NCI-H524 (cell line): Measurements from ENCODE around the gene SUCLG2.
A peak's percentile ranks its signal among the peaks of the same experiment; 100 is the strongest.
"Not testable (repeated sequence)": the region's sequence is repeated elsewhere in the genome, so short reads cannot be mapped to it uniquely, and the experiment has no call there.

Source experiments
- DNase-seq, 2 experiments: peaks; one replicate each; lab custom pipeline; 2025; lab: John Stamatoyannopoulos, UW

The SUCLG2 gene

DNA sequence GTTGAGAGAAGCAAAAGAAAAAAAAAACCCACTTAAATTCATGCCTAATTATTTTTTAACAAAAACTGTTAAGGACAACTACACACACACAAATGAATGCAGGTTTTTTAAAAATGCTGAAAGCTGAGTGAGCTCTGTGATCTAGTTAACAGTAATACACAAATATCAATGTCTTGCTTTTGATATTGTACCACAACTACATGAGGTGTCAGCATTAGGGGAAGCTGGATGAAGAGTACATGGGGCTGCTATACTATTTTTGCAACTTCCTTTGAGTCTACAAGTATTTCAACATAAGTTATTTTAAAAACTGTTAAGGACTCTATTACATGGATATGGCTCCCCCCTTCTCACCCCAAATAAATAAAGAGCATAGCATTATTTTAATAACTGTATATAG, 44.7 kb downstream of the SUCLG2 start:
- no peak for DNase-seq

DNA sequence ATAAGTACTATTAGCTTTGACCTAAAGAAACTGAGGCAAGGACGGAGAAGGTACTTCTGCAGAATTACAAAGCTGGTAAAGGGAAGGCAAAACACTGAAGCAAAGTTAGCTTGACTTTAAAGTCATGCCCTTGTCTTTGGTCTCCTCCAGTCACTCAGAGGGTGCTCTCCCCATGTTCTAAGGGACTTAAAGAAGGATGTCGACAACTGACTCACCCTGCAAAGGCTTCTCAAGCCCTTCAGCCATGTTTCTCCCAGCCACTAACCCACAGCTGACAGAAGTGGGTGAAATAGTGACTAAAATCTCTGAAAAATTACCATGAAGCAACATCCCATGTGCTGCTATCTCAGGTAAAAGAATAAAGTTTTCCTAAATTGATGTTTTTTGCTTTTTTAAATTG, 46.4 kb downstream of the SUCLG2 start:
- DNase-seq: no peak

DNA sequence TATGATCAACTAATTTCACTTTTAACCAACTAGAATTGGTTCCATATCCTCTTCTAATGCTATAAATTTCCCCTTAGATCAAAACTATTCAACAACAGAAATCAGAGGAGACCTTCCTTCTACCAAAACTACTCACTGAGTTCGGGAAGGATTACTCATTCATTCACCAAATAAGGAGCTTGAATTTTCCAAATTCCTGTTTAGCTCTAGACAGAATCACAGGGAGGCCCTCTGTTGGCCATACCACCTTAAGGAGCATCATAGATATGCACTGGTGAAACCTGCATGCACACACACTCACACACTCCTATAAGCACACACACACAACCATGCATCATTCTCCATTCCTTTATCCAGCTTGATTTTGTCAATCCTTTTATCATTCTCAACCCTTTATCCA, 49.0 kb downstream of the SUCLG2 start:
- peak in 1 of 2 experiments; percentile 33 for DNase-seq

DNA sequence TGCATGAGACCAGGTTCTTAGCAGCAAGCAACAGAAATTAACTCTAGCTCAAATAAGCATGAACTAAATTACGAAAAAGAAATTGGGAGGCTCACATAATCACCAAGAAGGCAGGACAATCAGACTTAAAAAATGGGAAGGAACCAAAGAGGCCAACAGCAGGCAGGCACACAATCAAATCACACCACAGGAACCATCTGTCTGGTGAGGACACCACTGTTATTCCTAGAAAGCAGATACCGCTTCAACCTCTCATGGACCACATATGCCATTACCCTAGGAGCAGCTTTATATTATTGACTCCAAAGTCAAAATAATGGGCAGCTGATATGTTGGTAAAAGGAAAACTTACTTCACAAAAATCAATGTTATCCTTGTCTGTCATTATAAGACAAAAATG, 51.6 kb downstream of the SUCLG2 start:
- peak; percentile 22 to 54 for DNase-seq

DNA sequence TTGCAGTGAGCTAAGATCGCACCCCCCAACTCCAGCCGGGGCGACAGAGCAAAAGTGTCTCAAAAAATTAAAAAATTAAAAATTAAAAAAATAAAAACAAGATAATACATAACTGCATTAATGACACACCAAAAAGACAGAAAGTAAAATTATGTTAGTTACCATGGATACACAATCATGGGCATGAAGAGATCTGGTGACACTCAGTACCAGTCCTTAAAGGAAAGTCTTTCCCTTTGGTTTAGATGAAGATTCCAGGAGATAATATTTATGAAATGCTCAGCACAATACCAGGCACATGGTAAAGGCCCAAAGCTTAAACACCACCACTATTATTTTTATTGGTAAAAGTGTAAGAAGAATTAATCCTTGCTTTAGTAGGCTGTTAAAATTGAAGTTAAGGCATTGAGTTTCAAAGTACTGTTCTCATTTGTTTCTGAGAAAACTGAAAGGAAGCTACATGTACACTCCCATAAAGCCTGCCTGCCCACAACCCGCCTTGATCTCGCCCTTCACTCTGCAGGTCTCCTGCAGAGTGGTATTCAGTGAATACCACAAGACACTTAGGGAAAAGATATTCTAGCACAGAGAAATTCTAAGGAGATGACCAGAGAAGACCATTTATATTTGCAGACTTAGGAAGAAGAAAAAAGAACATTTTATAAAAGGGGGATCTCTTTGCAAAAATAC, 52.3 kb downstream of the SUCLG2 start:
- no peak for DNase-seq

DNA sequence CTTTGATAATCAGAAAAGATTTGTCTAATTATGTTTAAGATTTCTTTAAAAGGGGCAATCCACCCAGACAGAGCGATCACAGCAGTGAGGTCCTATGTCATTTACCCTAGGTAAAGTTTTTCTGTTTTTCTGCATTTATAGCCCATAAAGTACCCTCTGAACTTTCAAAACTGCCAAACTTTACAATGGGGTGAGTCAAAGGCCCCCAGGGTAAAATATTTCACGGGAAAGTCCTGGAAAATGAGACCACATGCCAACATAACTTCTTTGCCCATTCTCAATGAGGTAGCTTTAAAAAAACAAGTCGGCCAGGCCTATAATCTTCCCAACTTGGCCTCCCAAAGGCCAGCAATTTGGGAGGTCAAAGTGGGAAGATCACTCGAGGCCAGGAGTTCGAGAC, 53.0 kb downstream of the SUCLG2 start:
- DNase-seq: no peak

DNA sequence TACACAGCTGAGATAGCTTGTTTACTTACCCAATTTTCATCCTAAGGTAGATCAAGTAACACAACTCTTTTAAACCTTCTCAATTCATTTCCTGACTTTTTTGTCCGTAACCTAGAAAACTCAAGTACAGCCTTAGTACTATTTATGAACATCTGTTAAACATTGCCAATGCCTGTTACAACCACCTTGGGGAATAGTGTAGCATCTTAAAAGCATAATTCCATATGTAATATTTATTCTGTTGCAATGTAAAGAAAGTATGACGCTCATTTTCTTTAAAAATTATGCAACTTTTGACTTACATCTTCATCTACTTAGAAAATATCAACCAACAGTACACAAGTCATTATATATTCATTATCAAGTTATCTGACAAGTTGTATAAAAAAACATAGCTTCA, 54.6 kb downstream of the SUCLG2 start:
- peak in 1 of 2 experiments; percentile 55 for DNase-seq

DNA sequence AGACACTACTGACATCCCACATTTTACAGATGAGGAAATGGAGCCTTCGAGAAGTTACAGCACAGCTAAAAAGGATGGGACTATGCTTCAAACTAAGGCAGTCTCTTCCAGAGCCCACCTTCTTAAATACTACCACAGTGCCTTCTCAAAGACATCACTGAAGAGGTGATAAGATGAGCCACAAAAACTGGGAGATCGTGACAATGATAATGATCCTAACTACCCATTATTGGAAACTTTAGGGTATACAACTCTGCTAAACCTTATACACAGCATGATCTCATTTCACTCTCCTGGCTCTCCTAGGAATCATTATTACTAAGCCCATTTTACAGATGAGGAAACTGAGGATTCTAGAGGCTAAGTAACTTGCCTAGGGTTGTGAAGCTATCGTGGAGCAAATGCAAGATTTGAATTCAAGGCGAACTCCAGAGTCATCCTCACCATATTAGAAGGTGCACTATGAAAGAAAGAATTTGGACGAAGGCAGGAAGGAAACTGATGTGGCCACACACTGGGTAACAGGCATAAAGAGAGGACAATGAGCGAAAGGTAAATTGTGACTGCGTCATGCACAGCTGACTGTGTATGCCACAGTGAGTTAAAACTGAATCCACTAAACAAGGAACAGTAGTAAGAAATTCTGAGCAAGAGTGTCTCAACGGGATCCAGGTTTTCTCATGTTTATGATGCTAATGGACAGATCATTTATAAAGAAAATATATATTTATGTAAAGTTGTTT, 55.4 kb downstream of the SUCLG2 start:
- DNase-seq: no peak

DNA sequence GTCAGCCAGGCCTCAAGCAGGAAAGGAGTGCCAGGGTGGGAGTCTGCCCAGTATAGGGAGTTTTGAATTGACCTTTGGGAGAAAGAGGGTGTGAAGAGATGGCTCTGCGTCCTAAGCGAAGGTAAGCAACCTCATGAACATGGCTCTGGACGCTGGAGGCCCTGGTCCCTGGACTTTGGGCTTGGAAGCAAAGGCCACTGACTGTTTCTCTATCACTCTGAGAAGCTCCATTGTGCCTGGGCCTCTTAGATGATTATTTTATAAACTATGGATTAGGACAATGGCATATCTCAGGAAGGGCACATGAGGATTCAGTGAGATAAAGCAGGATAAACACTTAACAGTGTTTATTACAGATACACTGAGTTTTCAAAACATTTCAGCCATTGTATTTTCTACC, 59.0 kb downstream of the SUCLG2 start:
- DNase-seq: no peak

DNA sequence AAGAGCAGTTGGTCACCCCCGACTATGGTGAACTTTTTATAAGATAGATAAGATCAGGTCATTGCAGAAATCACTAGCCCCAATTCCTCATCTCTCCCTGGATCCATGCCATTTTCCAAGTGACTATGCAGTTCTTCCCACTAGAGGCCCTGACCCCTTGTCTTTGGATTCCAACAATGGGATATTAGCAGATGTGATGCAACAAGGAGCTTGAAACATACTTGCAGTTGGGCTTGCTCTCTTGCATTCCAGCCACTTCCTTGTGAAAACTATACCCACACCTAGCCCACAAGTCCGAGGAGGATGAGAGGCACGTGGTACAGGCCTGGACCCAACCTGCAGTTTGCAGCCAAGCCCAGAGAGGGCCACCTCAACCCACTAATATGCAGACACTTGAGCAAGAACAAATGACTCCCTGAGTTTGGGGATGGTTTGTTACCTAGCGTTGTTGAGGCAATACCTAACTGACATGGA, 60.6 kb downstream of the SUCLG2 start:
- DNase-seq: no peak

DNA sequence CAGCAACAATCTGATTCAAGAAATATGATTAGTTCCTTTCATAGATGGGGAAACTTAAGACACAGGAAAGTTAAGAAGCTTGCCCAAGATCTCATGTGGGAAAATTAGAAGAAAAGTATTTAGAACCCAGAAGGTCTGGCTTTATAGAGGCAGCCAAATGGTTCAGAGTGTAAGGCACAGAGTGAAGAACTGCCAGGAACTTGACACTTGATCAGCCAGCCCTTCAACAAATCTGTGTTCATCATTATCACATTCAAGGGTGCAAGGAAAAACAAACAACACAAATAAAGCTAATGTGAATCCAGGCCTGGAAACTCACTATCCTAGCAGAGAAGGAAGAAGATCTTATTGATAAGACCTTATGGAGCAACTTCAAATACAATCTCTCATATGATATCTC, 62.4 kb downstream of the SUCLG2 start:
- DNase-seq: no peak

DNA sequence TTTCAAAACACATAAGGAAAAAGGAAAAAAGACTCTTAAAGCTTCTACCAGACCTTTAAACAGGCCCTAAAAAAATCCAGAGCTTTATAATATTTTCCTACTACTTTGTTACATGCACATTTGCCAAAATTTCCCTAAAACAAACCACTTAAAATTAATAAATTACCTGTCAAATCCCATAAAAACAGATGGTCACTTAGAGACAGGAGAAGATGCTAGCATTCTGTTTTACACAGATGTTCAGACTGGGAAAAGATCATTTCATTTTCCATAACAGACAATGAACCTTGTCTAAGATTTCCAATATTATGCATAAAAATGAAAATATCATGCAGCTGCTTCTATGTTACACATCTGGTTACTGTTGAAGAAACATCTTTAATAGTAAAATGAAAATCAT, 66.6 kb downstream of the SUCLG2 start:
- peak; percentile 23 to 73 for DNase-seq

DNA sequence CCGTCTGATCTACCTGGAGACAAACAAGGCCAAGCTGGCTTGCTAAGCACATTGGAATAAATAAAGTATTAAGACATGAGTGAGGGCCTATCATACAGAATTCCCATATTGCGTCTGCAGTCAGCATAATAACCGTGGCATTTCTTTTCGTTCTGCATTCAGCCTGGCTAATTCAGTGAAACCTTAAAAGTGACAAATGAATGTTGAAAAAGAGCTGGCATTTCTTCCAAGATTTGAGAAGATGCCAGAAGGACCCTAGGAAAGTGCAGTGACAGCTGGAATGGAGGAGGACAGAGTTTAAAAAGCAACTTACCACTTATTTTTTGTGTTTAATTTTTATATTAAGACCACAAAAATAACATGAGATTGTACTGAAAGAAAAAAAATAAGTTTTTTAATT, 67.1 kb downstream of the SUCLG2 start:
- peak in 1 of 2 experiments; percentile 57 for DNase-seq

DNA sequence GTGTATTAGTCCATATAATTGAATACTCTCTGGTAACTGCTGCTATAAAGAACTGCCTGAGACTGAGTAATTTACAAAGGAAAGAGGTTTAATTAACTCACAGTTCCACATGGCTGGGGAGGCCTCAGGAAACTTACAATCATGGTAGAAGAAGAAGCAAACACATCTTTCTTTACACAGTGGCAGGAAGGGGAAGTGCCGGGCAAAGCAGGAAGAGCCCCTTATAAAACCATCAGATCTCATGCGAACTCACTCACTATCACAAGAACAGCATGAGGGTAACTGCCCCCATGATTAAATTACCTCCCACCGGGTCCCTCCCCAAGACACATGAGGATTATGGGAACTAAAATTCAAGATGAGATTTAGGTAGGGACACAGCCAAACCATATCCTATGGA, 69.8 kb downstream of the SUCLG2 start:
- not testable (repeated sequence) for DNase-seq

DNA sequence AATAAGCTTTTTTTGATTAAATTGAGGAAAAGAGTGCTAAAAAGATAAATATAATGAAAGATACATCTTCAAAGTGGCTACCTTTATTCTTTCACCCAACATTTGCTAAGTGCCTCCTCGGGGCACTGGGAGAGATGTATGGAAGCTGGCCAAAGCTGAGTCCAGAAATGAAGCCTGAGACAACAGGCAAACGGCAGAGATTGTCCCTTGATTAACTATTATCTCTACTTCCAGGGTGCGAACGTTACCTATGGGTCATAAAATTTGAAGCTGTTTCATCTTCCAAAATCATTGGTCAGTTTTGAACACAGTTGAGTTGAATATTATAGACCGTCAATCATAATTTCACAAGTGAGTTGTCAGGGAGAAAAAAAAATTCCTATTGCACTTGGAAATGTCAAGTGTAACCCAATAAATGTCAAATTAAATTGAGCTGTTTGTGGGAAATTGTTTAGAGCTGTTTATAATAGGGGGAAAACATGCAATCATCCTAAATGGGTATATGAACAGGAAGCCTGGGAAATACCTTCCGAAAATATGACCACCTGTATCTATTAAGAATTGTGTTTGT, 73.9 kb downstream of the SUCLG2 start:
- DNase-seq: no peak

DNA sequence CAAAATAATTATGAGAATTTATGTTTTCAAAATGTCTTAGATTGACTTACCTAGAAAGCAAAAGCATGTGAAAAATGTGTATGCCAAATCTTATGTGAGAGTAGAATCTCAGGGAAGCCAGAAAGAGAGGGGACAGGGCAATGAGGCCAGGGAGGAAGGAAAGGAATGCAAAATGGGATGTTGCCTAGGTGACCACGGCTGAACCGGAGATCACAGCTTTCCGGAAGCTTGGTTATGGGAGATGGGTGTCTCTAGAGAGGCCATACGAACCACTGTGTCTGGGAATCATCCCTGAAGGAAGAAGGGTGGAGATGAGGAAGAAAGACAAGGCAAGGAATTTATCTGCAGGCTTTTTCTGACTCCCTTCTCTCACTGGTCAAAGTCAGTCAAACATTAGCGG, 76.0 kb downstream of the SUCLG2 start:
- no peak for DNase-seq

DNA sequence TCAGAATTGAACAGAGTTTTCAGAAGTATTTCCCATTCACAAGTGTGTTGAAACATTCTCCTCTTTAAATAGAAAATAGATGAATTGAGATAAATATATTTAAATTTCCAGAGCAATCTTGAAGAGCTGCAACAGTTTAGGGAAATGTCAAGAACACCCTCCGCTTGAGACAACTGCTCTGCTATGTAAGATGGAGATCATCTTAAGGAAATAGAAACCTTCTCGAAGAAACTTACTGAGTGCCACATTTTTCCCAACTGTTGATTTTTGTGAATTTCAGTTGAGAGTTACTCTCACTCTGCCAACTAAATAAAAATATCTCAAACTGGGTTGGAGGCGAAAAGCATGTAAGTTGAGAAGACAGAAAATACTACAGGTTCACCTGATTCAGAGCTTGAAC, 78.0 kb downstream of the SUCLG2 start:
- DNase-seq: no peak

DNA sequence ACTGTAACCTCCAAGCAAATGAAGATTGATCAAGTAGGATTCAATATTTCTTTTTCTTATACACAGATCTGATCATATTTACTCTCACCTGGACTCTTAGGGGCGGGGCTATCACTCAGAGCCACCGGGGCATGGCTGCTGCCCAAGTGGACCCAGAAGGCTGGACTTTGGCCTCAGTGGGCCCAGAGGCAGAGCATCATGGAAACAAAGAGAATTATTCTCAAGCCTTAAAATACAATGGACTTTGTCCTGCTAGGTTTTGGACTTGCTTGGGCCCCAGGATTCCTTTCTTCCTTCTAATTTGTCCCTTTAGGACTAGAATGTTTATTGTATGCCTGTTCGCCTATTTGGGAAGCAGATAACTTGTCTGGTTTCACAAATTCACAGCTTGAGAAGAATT, 85.1 kb downstream of the SUCLG2 start:
- no peak for DNase-seq

DNA sequence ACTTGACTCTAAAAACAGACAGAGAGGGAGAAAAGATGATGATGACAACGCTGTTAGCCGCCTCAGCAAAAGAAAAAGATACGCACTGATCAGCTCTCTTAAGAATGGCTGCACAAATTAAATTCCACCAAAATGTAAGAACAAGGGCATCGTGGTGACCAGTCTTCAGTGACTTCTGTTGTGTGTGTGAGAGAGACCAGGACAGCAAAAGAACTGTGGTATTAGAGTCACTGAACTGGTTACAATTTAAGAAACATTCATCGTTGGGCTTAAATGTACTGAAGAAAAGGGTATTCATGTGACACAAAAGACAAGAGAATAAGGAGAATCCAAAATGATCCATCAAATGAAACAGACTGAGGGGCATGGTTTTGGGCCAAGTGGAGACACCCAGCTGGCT, 86.5 kb downstream of the SUCLG2 start:
- no peak for DNase-seq

DNA sequence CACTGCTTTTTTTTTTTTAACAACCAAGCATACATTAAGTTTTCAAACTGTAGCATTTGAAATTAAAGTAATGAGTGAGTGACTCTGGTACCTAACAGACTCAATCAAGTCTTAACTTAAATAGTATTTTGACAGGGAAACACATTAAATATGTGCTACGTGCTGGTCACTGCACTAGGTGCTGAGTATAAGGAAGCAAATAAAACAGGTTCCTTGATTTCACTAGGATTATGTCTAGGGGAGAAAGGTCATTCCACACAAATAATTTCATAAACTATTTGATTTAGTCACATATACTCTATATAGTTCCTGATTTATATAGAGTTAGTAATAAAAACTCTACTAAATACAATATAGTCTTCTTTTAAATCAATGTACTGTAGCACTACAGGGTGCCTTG, 89.4 kb downstream of the SUCLG2 start:
- DNase-seq: no peak

DNA sequence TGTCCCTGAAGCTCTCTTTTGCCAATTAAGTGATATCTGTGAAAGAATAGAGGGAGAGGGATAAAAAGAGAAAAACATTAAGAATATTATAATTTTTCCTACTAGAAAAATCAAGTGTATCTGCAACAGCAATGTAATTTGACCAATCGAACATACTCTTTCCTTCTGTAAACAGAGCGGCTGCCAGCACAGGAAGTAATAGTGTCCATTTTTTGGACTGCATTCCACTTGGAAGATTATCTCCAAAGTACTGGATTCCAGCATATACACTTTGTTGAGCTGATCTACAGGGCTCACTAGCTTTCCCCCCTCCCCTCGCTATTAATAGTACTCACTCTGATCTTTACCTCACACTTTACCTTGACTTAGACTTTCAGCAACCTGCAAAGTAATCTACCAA, 90.4 kb downstream of the SUCLG2 start:
- DNase-seq: no peak

DNA sequence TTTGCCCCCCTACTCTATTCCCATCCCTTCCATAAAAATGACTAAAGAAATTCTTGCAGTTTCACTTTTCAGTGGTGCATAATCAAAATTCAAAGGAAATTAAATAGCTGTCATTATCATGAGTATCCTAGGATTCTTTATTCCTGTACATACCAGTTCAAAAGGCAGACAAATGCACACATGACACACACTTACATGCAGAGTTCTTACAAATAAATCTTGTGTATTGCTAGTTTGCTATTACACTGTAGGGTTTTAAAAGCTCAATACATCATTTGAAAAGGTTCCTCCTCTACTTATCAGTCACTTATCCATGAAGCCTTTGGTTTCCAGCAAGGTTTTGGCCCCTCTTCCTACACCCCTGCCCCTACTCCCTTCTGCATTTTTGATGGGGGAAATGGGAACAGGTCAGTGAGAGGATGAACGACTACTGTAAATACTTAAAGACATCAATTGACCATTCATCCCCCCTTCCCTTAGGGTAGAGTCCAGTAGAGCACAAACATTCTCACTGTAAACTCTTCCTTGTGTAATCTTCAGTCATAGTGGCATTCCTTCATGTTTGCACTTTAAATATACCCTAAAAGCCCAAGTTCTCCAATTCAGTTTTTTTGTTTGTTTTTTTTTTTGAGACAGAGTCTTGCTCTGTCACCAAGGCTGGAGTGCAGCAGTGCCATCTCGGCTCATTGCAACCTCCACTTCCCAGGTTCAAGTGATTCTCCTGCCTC, 92.6 kb downstream of the SUCLG2 start:
- no peak for DNase-seq

DNA sequence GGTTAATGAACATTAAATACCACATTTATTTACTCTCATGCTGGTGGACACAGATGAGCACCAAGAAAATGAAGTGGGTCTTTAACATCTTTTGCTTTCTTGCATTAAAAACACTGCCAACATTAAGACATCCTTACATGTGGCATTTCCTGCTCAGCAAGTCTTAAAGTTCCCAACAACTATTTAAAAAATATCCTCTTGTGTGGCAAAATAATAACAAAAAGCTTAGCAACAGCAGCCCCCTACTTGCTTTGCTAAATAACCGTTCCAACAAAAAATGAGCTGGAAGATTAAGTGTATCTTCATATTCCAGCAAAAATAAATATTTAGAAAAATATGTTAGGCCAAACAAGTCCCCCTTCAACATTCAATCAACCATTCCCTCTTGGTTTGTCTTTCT, 93.1 kb downstream of the SUCLG2 start:
- DNase-seq: no peak
